Neural progenitor cell (in vitro differentiated cells): Measurements from ENCODE around the gene ERICH6. TPM values are rescaled to one million over a fixed set of nuclear protein-coding genes. Genes with fewer than 3 reads are reported as not detected.

Experiments
- DNase-seq: peaks from one replicate; pipeline ENCODE4 v3.0.0-alpha.2; 2016; ENCODE audit warnings: low spot score
- H2AFZ ChIP-seq: fragments of 200-600 bp; sonication (generic); replicated peaks from 2 replicates; pipeline ENCODE4 v1.6.1; 2016; ENCODE audit warnings: antibody characterized with exemption
- H3F3A ChIP-seq: fragments of 200-600 bp; sonication (generic); 2 replicates; pipeline ENCODE4 v1.6.1; 2016; ENCODE audit warnings: antibody characterized with exemption, low read depth
- H3K27ac ChIP-seq: fragments of 200-600 bp; sonication (generic); 2 replicates; pipeline ENCODE4 v1.5.1; 2016; ENCODE audit warnings: mild to moderate bottlenecking
- H3K27me3 ChIP-seq: fragments of 200-600 bp; sonication (generic); 2 replicates; pipeline ENCODE4 v1.6.1; 2016; ENCODE audit warnings: mild to moderate bottlenecking, moderate library complexity
- H3K36me3 ChIP-seq: fragments of 200-600 bp; sonication (generic); 2 replicates; pipeline ENCODE4 v1.5.1; 2016
- H3K4me1 ChIP-seq: fragments of 200-600 bp; sonication (generic); 2 replicates; pipeline ENCODE4 v1.6.1; 2016; ENCODE audit warnings: mixed run types
- H3K4me2 ChIP-seq: fragments of 200-600 bp; sonication (generic); 2 replicates; pipeline ENCODE4 v1.6.1; 2016
- H3K4me3 ChIP-seq: fragments of 200-600 bp; sonication (generic); 2 replicates; pipeline ENCODE4 v1.5.1; 2016
- H3K79me2 ChIP-seq: fragments of 200-600 bp; sonication (generic); 2 replicates; pipeline ENCODE4 v1.6.1; 2016; ENCODE audit warnings: low read depth
- H3K9ac ChIP-seq: fragments of 200-600 bp; sonication (generic); 2 replicates; pipeline ENCODE4 v1.6.1; 2016
- H3K9me3 ChIP-seq: fragments of 200-600 bp; sonication (generic); 2 replicates; pipeline ENCODE4 v1.5.1; 2016; ENCODE audit warnings: low read depth
- H4K20me1 ChIP-seq: fragments of 200-600 bp; sonication (generic); 2 replicates; pipeline ENCODE4 v1.6.1; 2016; ENCODE audit warnings: low read depth
- H3K27ac Mint-ChIP-seq: 3 replicates; pipeline ENCODE4 v1.8.0; 2021; ENCODE audit warnings: mixed read lengths
- H3K27me3 Mint-ChIP-seq: 2 replicates; pipeline ENCODE4 v1.8.0; 2022; ENCODE audit warnings: low read depth, mild to moderate bottlenecking, inconsistent platforms, moderate library complexity, mixed read lengths; ENCODE audit not compliant: insufficient read depth
- H3K36me3 Mint-ChIP-seq: 3 replicates; pipeline ENCODE4 v1.8.0; 2021; ENCODE audit warnings: mixed read lengths
- H3K4me1 Mint-ChIP-seq: 3 replicates; pipeline ENCODE4 v1.8.0; 2021; ENCODE audit warnings: mixed read lengths
- H3K4me3 Mint-ChIP-seq: 3 replicates; pipeline ENCODE4 v1.8.0; 2021; ENCODE audit warnings: mild to moderate bottlenecking, moderate library complexity, mixed read lengths
- H3K9me3 Mint-ChIP-seq: 3 replicates; pipeline ENCODE4 v1.8.0; 2020; ENCODE audit warnings: mixed read lengths
- EZH2 ChIP-seq: fragments of 200-600 bp; sonication (generic); IDR thresholded peaks from 2 replicates; pipeline ENCODE4 v1.6.1; 2017; ENCODE audit warnings: antibody characterized with exemption, mild to moderate bottlenecking, moderate library complexity
- EZH2phosphoT487 ChIP-seq: fragments of 200-600 bp; sonication (generic); IDR thresholded peaks from 2 replicates; pipeline ENCODE4 v1.6.1; 2017; ENCODE audit warnings: antibody characterized with exemption
- total RNA-seq: library from RNA; depleted of rRNA; stranded (reverse); fragments of >200 nt; gene quantifications from 2 replicates; pipeline ENCODE4 v1.2.3, GENCODE V29; 2015; ENCODE audit warnings: low replicate concordance
- TF ChIP-seq, protein P1 (sequence below): fragments of 200-600 bp; sonication (generic); IDR thresholded peaks from 2 replicates; pipeline ENCODE4 v1.5.1; 2017; ENCODE audit warnings: antibody characterized with exemption, mild to moderate bottlenecking

Gene ERICH6
- total RNA-seq, 1 donor from 2014 or later, result not detected

DNA sequence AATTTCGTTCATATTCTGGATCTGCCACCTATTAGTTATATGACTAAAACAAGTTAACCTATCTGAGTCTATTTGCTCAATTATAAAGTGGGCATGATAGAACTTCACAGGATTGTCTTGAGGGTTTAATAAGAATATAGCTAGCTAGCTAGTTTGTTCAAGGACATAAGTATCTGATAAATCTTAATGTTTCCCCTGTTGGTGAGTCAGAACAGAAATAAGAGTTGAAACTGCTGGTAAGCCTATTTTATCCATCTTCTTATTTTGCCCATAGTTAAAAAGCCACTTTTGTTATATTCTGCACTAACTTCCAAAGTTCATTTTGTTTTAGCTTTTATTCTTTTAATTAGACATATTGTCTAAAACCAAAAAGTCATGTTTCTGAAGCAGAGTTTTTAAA, 91.2 kb downstream of the ERICH6 start:
- peaks cover 82% of the 10 kb centered on the region for H3K79me2 ChIP-seq
- H4K20me1 ChIP-seq, result no peaks in the 10 kb centered on the region
- H2AFZ ChIP-seq, result no peak overlapping the region
- H3K9ac ChIP-seq, result no peak overlapping the region
- H3K4me3 ChIP-seq, result no peak overlapping the region
- H3K36me3 ChIP-seq, result peaks cover 5% of the 10 kb centered on the region
- Mint-ChIP-seq H3K9me3 (peaks cover 25% of the 10 kb centered on the region), H3K36me3 (peaks cover 55% of the 10 kb centered on the region), H3K4me1 (peaks cover 7% of the 10 kb centered on the region), H3K4me3 (no peak overlapping the region), H3K27ac (no peak overlapping the region), H3K27me3 (no peaks in the 10 kb centered on the region)
- no peak overlapping the region for H3K27ac ChIP-seq
- DNase-seq, result no peak
- H3K4me1 ChIP-seq, result peaks cover 14% of the 10 kb centered on the region
- no peak overlapping the region for H3K4me2 ChIP-seq
- no peaks in the 10 kb centered on the region for H3K27me3 ChIP-seq
- H3K9me3 ChIP-seq, result no peaks in the 10 kb centered on the region
- H3F3A ChIP-seq, result peaks cover 10% of the 10 kb centered on the region
- TF ChIP-seq, protein P1, sequence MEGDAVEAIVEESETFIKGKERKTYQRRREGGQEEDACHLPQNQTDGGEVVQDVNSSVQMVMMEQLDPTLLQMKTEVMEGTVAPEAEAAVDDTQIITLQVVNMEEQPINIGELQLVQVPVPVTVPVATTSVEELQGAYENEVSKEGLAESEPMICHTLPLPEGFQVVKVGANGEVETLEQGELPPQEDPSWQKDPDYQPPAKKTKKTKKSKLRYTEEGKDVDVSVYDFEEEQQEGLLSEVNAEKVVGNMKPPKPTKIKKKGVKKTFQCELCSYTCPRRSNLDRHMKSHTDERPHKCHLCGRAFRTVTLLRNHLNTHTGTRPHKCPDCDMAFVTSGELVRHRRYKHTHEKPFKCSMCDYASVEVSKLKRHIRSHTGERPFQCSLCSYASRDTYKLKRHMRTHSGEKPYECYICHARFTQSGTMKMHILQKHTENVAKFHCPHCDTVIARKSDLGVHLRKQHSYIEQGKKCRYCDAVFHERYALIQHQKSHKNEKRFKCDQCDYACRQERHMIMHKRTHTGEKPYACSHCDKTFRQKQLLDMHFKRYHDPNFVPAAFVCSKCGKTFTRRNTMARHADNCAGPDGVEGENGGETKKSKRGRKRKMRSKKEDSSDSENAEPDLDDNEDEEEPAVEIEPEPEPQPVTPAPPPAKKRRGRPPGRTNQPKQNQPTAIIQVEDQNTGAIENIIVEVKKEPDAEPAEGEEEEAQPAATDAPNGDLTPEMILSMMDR, result no peak
- no peak for TF ChIP-seq EZH2
- TF ChIP-seq EZH2phosphoT487, result no peak

- Histone ChIP-seq H2AFZ (no peak overlapping the region), H3K27me3 (no peaks in the 10 kb centered on the region), H3K4me3 (no peak overlapping the region), H3K27ac (no peak overlapping the region), H3K36me3 (peaks cover 5% of the 10 kb centered on the region), H4K20me1 (no peaks in the 10 kb centered on the region), H3K9me3 (no peaks in the 10 kb centered on the region), H3F3A (peaks cover 18% of the 10 kb centered on the region), H3K9ac (no peak overlapping the region), H3K4me2 (no peak overlapping the region), H3K79me2 (peaks cover 82% of the 10 kb centered on the region), H3K4me1 (peaks cover 22% of the 10 kb centered on the region)
- DNase-seq, result no peak
- Mint-ChIP-seq H3K27me3 (no peaks in the 10 kb centered on the region), H3K4me1 (peaks cover 11% of the 10 kb centered on the region), H3K9me3 (peaks cover 23% of the 10 kb centered on the region), H3K27ac (no peak overlapping the region), H3K36me3 (peaks cover 55% of the 10 kb centered on the region), H3K4me3 (no peak overlapping the region)
- TF ChIP-seq, protein P1, result no peak
- TF ChIP-seq EZH2 (no peak), EZH2phosphoT487 (no peak)
These were observed 92.1 kb downstream of the ERICH6 start for GRCh38 chr3:150611666-150612065.

DNA sequence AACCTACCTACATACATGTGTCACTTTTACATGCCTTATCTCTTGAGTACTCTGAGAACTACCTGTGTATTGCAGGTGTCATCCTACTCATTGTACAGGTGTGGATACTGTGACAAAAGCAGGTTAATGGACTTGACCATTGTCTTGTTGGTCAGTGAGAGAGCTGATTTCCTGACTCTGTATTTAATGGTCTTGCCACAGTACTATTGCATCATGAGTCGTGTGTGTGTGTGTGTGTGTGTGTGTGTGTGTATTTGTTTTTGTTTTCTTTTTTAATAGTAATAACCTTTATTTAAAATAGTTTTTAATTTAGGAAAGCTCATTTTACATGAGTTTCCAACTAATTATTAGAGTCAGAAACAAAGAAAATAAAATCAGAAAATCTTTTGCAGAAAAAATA, 92.9 kb downstream of the ERICH6 start:
- H3K27ac ChIP-seq, result no peak overlapping the region
- Mint-ChIP-seq H3K4me3 (no peak overlapping the region), H3K36me3 (peaks cover 60% of the 10 kb centered on the region), H3K27ac (no peak overlapping the region), H3K27me3 (no peaks in the 10 kb centered on the region), H3K4me1 (peaks cover 14% of the 10 kb centered on the region), H3K9me3 (peaks cover 21% of the 10 kb centered on the region)
- peaks cover 88% of the 10 kb centered on the region for H3K79me2 ChIP-seq
- H3K9me3 ChIP-seq, result no peaks in the 10 kb centered on the region
- H3K4me2 ChIP-seq, result no peak overlapping the region
- TF ChIP-seq EZH2 (no peak), EZH2phosphoT487 (no peak)
- TF ChIP-seq, protein P1, result no peak
- no peak overlapping the region for H3K4me3 ChIP-seq
- no peaks in the 10 kb centered on the region for H3K27me3 ChIP-seq
- peaks cover 5% of the 10 kb centered on the region for H3K36me3 ChIP-seq
- H4K20me1 ChIP-seq, result no peaks in the 10 kb centered on the region
- no peak for DNase-seq
- peaks cover 22% of the 10 kb centered on the region for H3K4me1 ChIP-seq
- H3F3A ChIP-seq, result peaks cover 24% of the 10 kb centered on the region
- H3K9ac ChIP-seq, result no peak overlapping the region
- no peak overlapping the region for H2AFZ ChIP-seq
